OCI-LY1 (cell line): Measurements from ENCODE around the gene RMI2.
A peak's percentile ranks its signal among the peaks of the same experiment; 100 is the strongest.

Experiments used
- H2AFZ ChIP-seq: fragments of 200-600 bp; sonication (generic), shearing (Covaris generic); 2 replicates; pipeline ENCODE4 v1.6.0; 2014; ENCODE audit warnings: antibody characterized with exemption, mild to moderate bottlenecking, low read length
- H3F3A ChIP-seq: fragments of 200-600 bp; sonication (generic), shearing (Covaris generic); 2 replicates; pipeline ENCODE4 v1.6.0; 2014; ENCODE audit warnings: mild to moderate bottlenecking, antibody characterized with exemption, low read length, moderate library complexity; ENCODE audit not compliant: insufficient read depth
- H3K27ac ChIP-seq: fragments of 200-600 bp; sonication (generic); 2 replicates; pipeline ENCODE4 v1.5.1; 2014; ENCODE audit warnings: low read length, mixed run types, mild to moderate bottlenecking, low read depth; ENCODE audit not compliant: poor library complexity, severe bottlenecking
- H3K27me3 ChIP-seq: fragments of 200-600 bp; sonication (generic); 2 replicates; pipeline ENCODE4 v1.6.0; 2014; ENCODE audit warnings: antibody characterized with exemption, mild to moderate bottlenecking, low read length, moderate library complexity; ENCODE audit not compliant: insufficient read depth
- H3K36me3 ChIP-seq: fragments of 200-600 bp; sonication (generic); 2 replicates; pipeline ENCODE4 v1.6.1; 2014; ENCODE audit warnings: mild to moderate bottlenecking, antibody characterized with exemption, low read length, moderate library complexity, mixed read lengths; ENCODE audit not compliant: insufficient read depth
- H3K4me1 ChIP-seq: fragments of 200-600 bp; sonication (generic); 2 replicates; pipeline ENCODE4 v1.5.1; 2014; ENCODE audit warnings: mild to moderate bottlenecking, low read length, moderate library complexity; ENCODE audit not compliant: insufficient read depth, severe bottlenecking
- H3K4me2 ChIP-seq: fragments of 200-600 bp; sonication (generic), shearing (Covaris generic); 2 replicates; pipeline ENCODE4 v1.6.1; 2014; ENCODE audit warnings: low read length
- H3K4me3 ChIP-seq: fragments of 200-600 bp; sonication (generic); 2 replicates; pipeline ENCODE4 v1.5.1; 2014; ENCODE audit warnings: low read length, low read depth, mild to moderate bottlenecking, mixed read lengths; ENCODE audit not compliant: poor library complexity, severe bottlenecking
- H3K79me2 ChIP-seq: fragments of 200-600 bp; shearing (Covaris generic); 2 replicates; pipeline ENCODE4 v1.6.1; 2016; ENCODE audit warnings: mixed run types, low read length, mixed read lengths; ENCODE audit not compliant: insufficient read depth
- H3K9ac ChIP-seq: fragments of 200-600 bp; sonication (generic), shearing (Covaris generic); 2 replicates; pipeline ENCODE4 v1.6.1; 2014; ENCODE audit warnings: mild to moderate bottlenecking, low read length, mixed read lengths
- H3K9me2 ChIP-seq: fragments of 200-600 bp; sonication (generic), shearing (Covaris generic); 2 replicates; pipeline ENCODE4 v1.6.1; 2014; ENCODE audit warnings: low read depth, mild to moderate bottlenecking, low read length, mixed read lengths
- H3K9me3 ChIP-seq: fragments of 200-600 bp; shearing (Covaris generic); 2 replicates; pipeline ENCODE4 v1.6.1; 2014; ENCODE audit warnings: low read length, mixed read lengths
- H4K20me1 ChIP-seq: fragments of 200-600 bp; sonication (generic), shearing (Covaris generic); 2 replicates; pipeline ENCODE4 v1.6.0; 2016; ENCODE audit warnings: mild to moderate bottlenecking, low read length; ENCODE audit not compliant: insufficient read depth
- CTCF ChIP-seq: fragments of 200-600 bp; sonication (generic), shearing (Covaris generic); IDR thresholded peaks from 2 replicates; pipeline ENCODE4 v1.5.1; 2017; ENCODE audit warnings: mild to moderate bottlenecking, antibody characterized with exemption, low read length, moderate library complexity, mixed read lengths
- EZH2 ChIP-seq: fragments of 200-600 bp; sonication (generic), shearing (Covaris generic); IDR thresholded peaks from 2 replicates; pipeline ENCODE4 v1.8.0; 2017; ENCODE audit warnings: borderline replicate concordance, mixed run types, mild to moderate bottlenecking, antibody characterized with exemption, low read length, moderate library complexity, mixed read lengths

Gene RMI2

GRCh38 chr16:11299865-11300559 is 45.2 kb upstream of the RMI2 start:
- TF ChIP-seq EZH2 (no peak), CTCF (no peak)
- H3K79me2 ChIP-seq = no peaks in the 10 kb centered on the region
- no peaks in the 10 kb centered on the region for H4K20me1 ChIP-seq
- peak overlapping the region; percentile 98 for H3K27ac ChIP-seq
- H3K4me3 ChIP-seq = no peak overlapping the region
- peaks cover 4% of the 10 kb centered on the region for H3F3A ChIP-seq
- no peak overlapping the region for H3K4me2 ChIP-seq
- no peaks in the 10 kb centered on the region for H3K9me3 ChIP-seq
- no peaks in the 10 kb centered on the region for H3K9me2 ChIP-seq
- peaks cover 66% of the 10 kb centered on the region for H3K4me1 ChIP-seq
- no peaks in the 10 kb centered on the region for H3K36me3 ChIP-seq
- peak overlapping the region; percentile 3; the same call in 1 of the 2 replicates for H3K9ac ChIP-seq
- H2AFZ ChIP-seq = no peak overlapping the region
- H3K27me3 ChIP-seq = no peaks in the 10 kb centered on the region

GRCh38 chr16:11300560-11300892 is 44.7 kb upstream of the RMI2 start:
- Histone ChIP-seq H3K9me2 (no peaks in the 10 kb centered on the region), H3K27ac (peak overlapping the region; percentile 98), H3K4me3 (no peak overlapping the region), H3K4me2 (no peak overlapping the region), H3K4me1 (peaks cover 63% of the 10 kb centered on the region), H4K20me1 (no peaks in the 10 kb centered on the region), H3K9ac (no peak overlapping the region), H3K36me3 (no peaks in the 10 kb centered on the region), H3K9me3 (no peaks in the 10 kb centered on the region), H3F3A (peaks cover 4% of the 10 kb centered on the region; the same call in 1 of the 2 replicates), H3K79me2 (no peaks in the 10 kb centered on the region), H3K27me3 (no peaks in the 10 kb centered on the region), H2AFZ (no peak overlapping the region)
- TF ChIP-seq EZH2 (no peak), CTCF (no peak)

- no peaks in the 10 kb centered on the region for H3K9me2 ChIP-seq
- H3K36me3 ChIP-seq = no peaks in the 10 kb centered on the region
- H3K9ac ChIP-seq = no peak overlapping the region
- H3K4me3 ChIP-seq = no peak overlapping the region
- TF ChIP-seq CTCF (no peak), EZH2 (no peak)
- H3K79me2 ChIP-seq = no peaks in the 10 kb centered on the region
- peaks cover 4% of the 10 kb centered on the region; the same call in 1 of the 2 replicates for H3F3A ChIP-seq
- no peaks in the 10 kb centered on the region for H4K20me1 ChIP-seq
- no peaks in the 10 kb centered on the region for H3K9me3 ChIP-seq
- H3K27me3 ChIP-seq = no peaks in the 10 kb centered on the region
- peaks cover 49% of the 10 kb centered on the region for H3K4me1 ChIP-seq
- no peak overlapping the region for H3K4me2 ChIP-seq
- H3K27ac ChIP-seq = peak overlapping the region; percentile 71
- H2AFZ ChIP-seq = no peak overlapping the region
These were observed 43.4 kb upstream of the RMI2 start for GRCh38 chr16:11301645-11302501.
